Measurements from ENCODE around the gene ZMIZ1. TPM values are rescaled to one million over a fixed set of nuclear protein-coding genes. Genes with fewer than 3 reads are reported as not detected.

ZMIZ1 gene
- total and polyA plus RNA-seq, 2 experiments from 2014 or later = 9.2 to 30.9 TPM

- Histone ChIP-seq H4K20me1 (replicated peaks; ENCODE audit: insufficient read depth) (peaks cover 8% of the 10 kb centered on the region; the same call in 1 of the 2 replicates), H3K27ac (ENCODE audit: low read depth) (no peak overlapping the region), H3K27me3 (ENCODE audit: insufficient read depth) (no peaks in the 10 kb centered on the region), H3K9me2 (ENCODE audit: insufficient read depth) (no peaks in the 10 kb centered on the region), H3K4me3 (no peak overlapping the region), H3K79me2 (replicated peaks; ENCODE audit: insufficient read depth) (peaks cover 3% of the 10 kb centered on the region; the same call in 1 of the 2 replicates), H3K4me1 (ENCODE audit: insufficient read depth) (peaks cover 24% of the 10 kb centered on the region), H3K36me3 (ENCODE audit: insufficient read depth) (no peaks in the 10 kb centered on the region), H3K4me2 (no peak overlapping the region), H2AFZ (no peak overlapping the region), H3F3A (replicated peaks; ENCODE audit: low read depth) (no peaks in the 10 kb centered on the region)
- Mint-ChIP-seq H3K36me3 (ENCODE audit: low read depth) (peaks cover 12% of the 10 kb centered on the region; the same call in 2 of the 3 replicates), H3K27ac (no peak overlapping the region), H3K4me3 (no peak overlapping the region), H3K9me3 (no peaks in the 10 kb centered on the region), H3K4me1 (peaks cover 34% of the 10 kb centered on the region), H3K27me3 (ENCODE audit: insufficient read depth, low read depth, poor library complexity) (peaks cover 13% of the 10 kb centered on the region)
- no peak for ATAC-seq
- TF ChIP-seq, protein P1, sequence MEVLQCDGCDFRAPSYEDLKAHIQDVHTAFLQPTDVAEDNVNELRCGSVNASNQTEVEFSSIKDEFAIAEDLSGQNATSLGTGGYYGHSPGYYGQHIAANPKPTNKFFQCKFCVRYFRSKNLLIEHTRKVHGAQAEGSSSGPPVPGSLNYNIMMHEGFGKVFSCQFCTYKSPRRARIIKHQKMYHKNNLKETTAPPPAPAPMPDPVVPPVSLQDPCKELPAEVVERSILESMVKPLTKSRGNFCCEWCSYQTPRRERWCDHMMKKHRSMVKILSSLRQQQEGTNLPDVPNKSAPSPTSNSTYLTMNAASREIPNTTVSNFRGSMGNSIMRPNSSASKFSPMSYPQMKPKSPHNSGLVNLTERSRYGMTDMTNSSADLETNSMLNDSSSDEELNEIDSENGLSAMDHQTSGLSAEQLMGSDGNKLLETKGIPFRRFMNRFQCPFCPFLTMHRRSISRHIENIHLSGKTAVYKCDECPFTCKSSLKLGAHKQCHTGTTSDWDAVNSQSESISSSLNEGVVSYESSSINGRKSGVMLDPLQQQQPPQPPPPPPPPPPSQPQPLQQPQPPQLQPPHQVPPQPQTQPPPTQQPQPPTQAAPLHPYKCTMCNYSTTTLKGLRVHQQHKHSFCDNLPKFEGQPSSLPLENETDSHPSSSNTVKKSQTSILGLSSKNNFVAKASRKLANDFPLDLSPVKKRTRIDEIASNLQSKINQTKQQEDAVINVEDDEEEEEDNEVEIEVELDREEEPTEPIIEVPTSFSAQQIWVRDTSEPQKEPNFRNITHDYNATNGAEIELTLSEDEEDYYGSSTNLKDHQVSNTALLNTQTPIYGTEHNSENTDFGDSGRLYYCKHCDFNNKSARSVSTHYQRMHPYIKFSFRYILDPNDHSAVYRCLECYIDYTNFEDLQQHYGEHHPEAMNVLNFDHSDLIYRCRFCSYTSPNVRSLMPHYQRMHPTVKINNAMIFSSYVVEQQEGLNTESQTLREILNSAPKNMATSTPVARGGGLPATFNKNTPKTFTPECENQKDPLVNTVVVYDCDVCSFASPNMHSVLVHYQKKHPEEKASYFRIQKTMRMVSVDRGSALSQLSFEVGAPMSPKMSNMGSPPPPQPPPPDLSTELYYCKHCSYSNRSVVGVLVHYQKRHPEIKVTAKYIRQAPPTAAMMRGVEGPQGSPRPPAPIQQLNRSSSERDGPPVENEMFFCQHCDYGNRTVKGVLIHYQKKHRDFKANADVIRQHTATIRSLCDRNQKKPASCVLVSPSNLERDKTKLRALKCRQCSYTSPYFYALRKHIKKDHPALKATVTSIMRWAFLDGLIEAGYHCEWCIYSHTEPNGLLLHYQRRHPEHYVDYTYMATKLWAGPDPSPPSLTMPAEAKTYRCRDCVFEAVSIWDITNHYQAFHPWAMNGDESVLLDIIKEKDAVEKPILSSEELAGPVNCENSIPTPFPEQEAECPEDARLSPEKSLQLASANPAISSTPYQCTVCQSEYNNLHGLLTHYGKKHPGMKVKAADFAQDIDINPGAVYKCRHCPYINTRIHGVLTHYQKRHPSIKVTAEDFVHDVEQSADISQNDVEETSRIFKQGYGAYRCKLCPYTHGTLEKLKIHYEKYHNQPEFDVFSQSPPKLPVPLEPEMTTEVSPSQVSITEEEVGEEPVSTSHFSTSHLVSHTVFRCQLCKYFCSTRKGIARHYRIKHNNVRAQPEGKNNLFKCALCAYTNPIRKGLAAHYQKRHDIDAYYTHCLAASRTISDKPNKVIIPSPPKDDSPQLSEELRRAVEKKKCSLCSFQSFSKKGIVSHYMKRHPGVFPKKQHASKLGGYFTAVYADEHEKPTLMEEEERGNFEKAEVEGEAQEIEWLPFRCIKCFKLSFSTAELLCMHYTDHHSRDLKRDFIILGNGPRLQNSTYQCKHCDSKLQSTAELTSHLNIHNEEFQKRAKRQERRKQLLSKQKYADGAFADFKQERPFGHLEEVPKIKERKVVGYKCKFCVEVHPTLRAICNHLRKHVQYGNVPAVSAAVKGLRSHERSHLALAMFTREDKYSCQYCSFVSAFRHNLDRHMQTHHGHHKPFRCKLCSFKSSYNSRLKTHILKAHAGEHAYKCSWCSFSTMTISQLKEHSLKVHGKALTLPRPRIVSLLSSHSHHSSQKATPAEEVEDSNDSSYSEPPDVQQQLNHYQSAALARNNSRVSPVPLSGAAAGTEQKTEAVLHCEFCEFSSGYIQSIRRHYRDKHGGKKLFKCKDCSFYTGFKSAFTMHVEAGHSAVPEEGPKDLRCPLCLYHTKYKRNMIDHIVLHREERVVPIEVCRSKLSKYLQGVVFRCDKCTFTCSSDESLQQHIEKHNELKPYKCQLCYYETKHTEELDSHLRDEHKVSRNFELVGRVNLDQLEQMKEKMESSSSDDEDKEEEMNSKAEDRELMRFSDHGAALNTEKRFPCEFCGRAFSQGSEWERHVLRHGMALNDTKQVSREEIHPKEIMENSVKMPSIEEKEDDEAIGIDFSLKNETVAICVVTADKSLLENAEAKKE (CRISPR knock-in tag; IDR thresholded peaks at IDR 0.05) = no peak
- DNase-seq (ENCODE audit: low spot score) = no peak
Observed at GRCh38 chr10:79124066-79124465, 55.3 kb downstream of the ZMIZ1 start.

GRCh38 chr10:79125092-79125491 lies 56.3 kb downstream of the ZMIZ1 start:
- no peak overlapping the region for H3K4me3 ChIP-seq
- 0 out of 2 replicates have a peak, but pooled peaks cover 2% of the 10 kb centered on the region for H3K79me2 ChIP-seq (replicated peaks; ENCODE audit: insufficient read depth)
- no peak overlapping the region for H3K4me2 ChIP-seq
- H3K9me3 Mint-ChIP-seq = no peaks in the 10 kb centered on the region
- H4K20me1 ChIP-seq (replicated peaks; ENCODE audit: insufficient read depth) = peaks cover 8% of the 10 kb centered on the region; the same call in 1 of the 2 replicates
- peaks cover 44% of the 10 kb centered on the region for H3K4me1 Mint-ChIP-seq
- peaks cover 21% of the 10 kb centered on the region for H3K27me3 Mint-ChIP-seq (ENCODE audit: insufficient read depth, low read depth, poor library complexity)
- no peak overlapping the region for H3K4me3 Mint-ChIP-seq
- DNase-seq (ENCODE audit: low spot score) (no peak), ATAC-seq (no peak)
- H3K4me1 ChIP-seq (ENCODE audit: insufficient read depth) = peaks cover 35% of the 10 kb centered on the region
- no peak overlapping the region for H2AFZ ChIP-seq
- H3K9me2 ChIP-seq (ENCODE audit: insufficient read depth) = no peaks in the 10 kb centered on the region
- no peaks in the 10 kb centered on the region for H3F3A ChIP-seq (replicated peaks; ENCODE audit: low read depth)
- no peaks in the 10 kb centered on the region for H3K36me3 ChIP-seq (ENCODE audit: insufficient read depth)
- H3K27me3 ChIP-seq (ENCODE audit: insufficient read depth) = no peaks in the 10 kb centered on the region
- H3K36me3 Mint-ChIP-seq (ENCODE audit: low read depth) = peaks cover 8% of the 10 kb centered on the region; the same call in 2 of the 3 replicates
- no peak overlapping the region for H3K27ac ChIP-seq (ENCODE audit: low read depth)
- H3K27ac Mint-ChIP-seq = no peak overlapping the region
- TF ChIP-seq EZH2phosphoT487 (IDR thresholded peaks at IDR 0.05; ENCODE audit: unreplicated experiment) = no peak
- TF ChIP-seq ZNF331 (CRISPR knock-in tag; IDR thresholded peaks at IDR 0.05; ENCODE audit: low read depth) = no peak
- TF ChIP-seq, protein P2, sequence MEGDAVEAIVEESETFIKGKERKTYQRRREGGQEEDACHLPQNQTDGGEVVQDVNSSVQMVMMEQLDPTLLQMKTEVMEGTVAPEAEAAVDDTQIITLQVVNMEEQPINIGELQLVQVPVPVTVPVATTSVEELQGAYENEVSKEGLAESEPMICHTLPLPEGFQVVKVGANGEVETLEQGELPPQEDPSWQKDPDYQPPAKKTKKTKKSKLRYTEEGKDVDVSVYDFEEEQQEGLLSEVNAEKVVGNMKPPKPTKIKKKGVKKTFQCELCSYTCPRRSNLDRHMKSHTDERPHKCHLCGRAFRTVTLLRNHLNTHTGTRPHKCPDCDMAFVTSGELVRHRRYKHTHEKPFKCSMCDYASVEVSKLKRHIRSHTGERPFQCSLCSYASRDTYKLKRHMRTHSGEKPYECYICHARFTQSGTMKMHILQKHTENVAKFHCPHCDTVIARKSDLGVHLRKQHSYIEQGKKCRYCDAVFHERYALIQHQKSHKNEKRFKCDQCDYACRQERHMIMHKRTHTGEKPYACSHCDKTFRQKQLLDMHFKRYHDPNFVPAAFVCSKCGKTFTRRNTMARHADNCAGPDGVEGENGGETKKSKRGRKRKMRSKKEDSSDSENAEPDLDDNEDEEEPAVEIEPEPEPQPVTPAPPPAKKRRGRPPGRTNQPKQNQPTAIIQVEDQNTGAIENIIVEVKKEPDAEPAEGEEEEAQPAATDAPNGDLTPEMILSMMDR (conservative IDR thresholded peaks at IDR 0.05; ENCODE audit: low read depth in 2 of 2) = no peak
- no peak for TF ChIP-seq JUNB (IDR thresholded peaks at IDR 0.05; ENCODE audit: unreplicated experiment)
- TF ChIP-seq, protein P3, sequence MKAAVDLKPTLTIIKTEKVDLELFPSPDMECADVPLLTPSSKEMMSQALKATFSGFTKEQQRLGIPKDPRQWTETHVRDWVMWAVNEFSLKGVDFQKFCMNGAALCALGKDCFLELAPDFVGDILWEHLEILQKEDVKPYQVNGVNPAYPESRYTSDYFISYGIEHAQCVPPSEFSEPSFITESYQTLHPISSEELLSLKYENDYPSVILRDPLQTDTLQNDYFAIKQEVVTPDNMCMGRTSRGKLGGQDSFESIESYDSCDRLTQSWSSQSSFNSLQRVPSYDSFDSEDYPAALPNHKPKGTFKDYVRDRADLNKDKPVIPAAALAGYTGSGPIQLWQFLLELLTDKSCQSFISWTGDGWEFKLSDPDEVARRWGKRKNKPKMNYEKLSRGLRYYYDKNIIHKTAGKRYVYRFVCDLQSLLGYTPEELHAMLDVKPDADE (IDR thresholded peaks at IDR 0.05) = no peak
- no peak for TF ChIP-seq POLR2AphosphoS5 (IDR thresholded peaks at IDR 0.05; ENCODE audit: low read depth)
- TF ChIP-seq ZNF114 (CRISPR knock-in tag; IDR thresholded peaks at IDR 0.05) = no peak
- TF ChIP-seq EZH2 (IDR thresholded peaks at IDR 0.05; ENCODE audit: low read depth, unreplicated experiment) = no peak

Data from GM23338 (cell line).